ENCODE data around the gene SUCO. TPM values are rescaled to one million over a fixed set of nuclear protein-coding genes. Genes with fewer than 3 reads are reported as not detected.

Gene SUCO
- total and polyA plus RNA-seq, 2 experiments from 2014 or later: 18.0 to 49.8 TPM

DNA sequence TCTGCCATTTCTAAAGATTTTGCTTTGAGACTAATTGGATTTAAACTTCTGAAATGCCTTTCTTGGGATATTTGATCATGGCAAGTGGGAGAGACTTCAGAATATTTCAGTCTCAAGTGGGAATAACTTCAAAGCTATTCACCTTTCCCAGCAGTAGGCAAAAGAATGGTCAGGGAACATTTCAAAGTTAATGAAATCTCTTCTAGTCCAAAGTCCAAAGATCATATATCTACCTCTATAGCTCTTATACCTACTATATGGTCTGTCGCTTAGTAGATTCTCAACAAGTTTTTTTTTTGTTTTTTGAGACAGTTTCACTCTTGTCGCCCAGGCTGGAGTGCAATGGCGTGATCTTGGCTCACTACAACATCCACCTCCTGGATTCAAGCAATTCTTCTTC lies 44.6 kb upstream of the SUCO start:
- ATAC-seq (no peak), DNase-seq (ENCODE audit: low spot score) (no peak)
- Histone ChIP-seq H3K9me2 (ENCODE audit: insufficient read depth) (no peaks in the 10 kb centered on the region), H2AFZ (0 out of 2 replicates have a peak overlapping the region, but pooled peaks have one; percentile 28), H3K27me3 (ENCODE audit: insufficient read depth) (no peaks in the 10 kb centered on the region), H3K36me3 (ENCODE audit: insufficient read depth) (no peaks in the 10 kb centered on the region), H3K27ac (ENCODE audit: low read depth) (no peak overlapping the region), H4K20me1 (replicated peaks; ENCODE audit: insufficient read depth) (no peaks in the 10 kb centered on the region), H3K4me2 (no peak overlapping the region), H3F3A (replicated peaks; ENCODE audit: low read depth) (no peaks in the 10 kb centered on the region), H3K79me2 (replicated peaks; ENCODE audit: insufficient read depth) (no peaks in the 10 kb centered on the region), H3K4me3 (no peak overlapping the region), H3K4me1 (ENCODE audit: insufficient read depth) (no peaks in the 10 kb centered on the region)
- no peaks in the 10 kb centered on the region for H3K36me3 Mint-ChIP-seq (ENCODE audit: low read depth)
- no peaks in the 10 kb centered on the region for H3K27me3 Mint-ChIP-seq (ENCODE audit: insufficient read depth, low read depth, poor library complexity)
- H3K4me3 Mint-ChIP-seq: no peak overlapping the region
- no peak overlapping the region for H3K27ac Mint-ChIP-seq
- H3K4me1 Mint-ChIP-seq: peaks cover 5% of the 10 kb centered on the region
- no peaks in the 10 kb centered on the region for H3K9me3 Mint-ChIP-seq
- TF ChIP-seq EZH2 (IDR thresholded peaks at IDR 0.05; ENCODE audit: low read depth, unreplicated experiment) (no peak), POLR2AphosphoS5 (IDR thresholded peaks at IDR 0.05; ENCODE audit: low read depth) (no peak), ZNF331 (CRISPR knock-in tag; IDR thresholded peaks at IDR 0.05; ENCODE audit: low read depth) (no peak), ZNF114 (CRISPR knock-in tag; IDR thresholded peaks at IDR 0.05) (no peak), JUNB (IDR thresholded peaks at IDR 0.05; ENCODE audit: unreplicated experiment) (no peak), EZH2phosphoT487 (IDR thresholded peaks at IDR 0.05; ENCODE audit: unreplicated experiment) (no peak), STAT1 (IDR thresholded peaks at IDR 0.05; ENCODE audit: unreplicated experiment) (no peak), NANOG (IDR thresholded peaks at IDR 0.05; ENCODE audit: borderline replicate concordance) (no peak), CREB1 (CRISPR knock-in tag; IDR thresholded peaks at IDR 0.05; ENCODE audit: low read depth) (no peak)
- TF ChIP-seq, protein P1, sequence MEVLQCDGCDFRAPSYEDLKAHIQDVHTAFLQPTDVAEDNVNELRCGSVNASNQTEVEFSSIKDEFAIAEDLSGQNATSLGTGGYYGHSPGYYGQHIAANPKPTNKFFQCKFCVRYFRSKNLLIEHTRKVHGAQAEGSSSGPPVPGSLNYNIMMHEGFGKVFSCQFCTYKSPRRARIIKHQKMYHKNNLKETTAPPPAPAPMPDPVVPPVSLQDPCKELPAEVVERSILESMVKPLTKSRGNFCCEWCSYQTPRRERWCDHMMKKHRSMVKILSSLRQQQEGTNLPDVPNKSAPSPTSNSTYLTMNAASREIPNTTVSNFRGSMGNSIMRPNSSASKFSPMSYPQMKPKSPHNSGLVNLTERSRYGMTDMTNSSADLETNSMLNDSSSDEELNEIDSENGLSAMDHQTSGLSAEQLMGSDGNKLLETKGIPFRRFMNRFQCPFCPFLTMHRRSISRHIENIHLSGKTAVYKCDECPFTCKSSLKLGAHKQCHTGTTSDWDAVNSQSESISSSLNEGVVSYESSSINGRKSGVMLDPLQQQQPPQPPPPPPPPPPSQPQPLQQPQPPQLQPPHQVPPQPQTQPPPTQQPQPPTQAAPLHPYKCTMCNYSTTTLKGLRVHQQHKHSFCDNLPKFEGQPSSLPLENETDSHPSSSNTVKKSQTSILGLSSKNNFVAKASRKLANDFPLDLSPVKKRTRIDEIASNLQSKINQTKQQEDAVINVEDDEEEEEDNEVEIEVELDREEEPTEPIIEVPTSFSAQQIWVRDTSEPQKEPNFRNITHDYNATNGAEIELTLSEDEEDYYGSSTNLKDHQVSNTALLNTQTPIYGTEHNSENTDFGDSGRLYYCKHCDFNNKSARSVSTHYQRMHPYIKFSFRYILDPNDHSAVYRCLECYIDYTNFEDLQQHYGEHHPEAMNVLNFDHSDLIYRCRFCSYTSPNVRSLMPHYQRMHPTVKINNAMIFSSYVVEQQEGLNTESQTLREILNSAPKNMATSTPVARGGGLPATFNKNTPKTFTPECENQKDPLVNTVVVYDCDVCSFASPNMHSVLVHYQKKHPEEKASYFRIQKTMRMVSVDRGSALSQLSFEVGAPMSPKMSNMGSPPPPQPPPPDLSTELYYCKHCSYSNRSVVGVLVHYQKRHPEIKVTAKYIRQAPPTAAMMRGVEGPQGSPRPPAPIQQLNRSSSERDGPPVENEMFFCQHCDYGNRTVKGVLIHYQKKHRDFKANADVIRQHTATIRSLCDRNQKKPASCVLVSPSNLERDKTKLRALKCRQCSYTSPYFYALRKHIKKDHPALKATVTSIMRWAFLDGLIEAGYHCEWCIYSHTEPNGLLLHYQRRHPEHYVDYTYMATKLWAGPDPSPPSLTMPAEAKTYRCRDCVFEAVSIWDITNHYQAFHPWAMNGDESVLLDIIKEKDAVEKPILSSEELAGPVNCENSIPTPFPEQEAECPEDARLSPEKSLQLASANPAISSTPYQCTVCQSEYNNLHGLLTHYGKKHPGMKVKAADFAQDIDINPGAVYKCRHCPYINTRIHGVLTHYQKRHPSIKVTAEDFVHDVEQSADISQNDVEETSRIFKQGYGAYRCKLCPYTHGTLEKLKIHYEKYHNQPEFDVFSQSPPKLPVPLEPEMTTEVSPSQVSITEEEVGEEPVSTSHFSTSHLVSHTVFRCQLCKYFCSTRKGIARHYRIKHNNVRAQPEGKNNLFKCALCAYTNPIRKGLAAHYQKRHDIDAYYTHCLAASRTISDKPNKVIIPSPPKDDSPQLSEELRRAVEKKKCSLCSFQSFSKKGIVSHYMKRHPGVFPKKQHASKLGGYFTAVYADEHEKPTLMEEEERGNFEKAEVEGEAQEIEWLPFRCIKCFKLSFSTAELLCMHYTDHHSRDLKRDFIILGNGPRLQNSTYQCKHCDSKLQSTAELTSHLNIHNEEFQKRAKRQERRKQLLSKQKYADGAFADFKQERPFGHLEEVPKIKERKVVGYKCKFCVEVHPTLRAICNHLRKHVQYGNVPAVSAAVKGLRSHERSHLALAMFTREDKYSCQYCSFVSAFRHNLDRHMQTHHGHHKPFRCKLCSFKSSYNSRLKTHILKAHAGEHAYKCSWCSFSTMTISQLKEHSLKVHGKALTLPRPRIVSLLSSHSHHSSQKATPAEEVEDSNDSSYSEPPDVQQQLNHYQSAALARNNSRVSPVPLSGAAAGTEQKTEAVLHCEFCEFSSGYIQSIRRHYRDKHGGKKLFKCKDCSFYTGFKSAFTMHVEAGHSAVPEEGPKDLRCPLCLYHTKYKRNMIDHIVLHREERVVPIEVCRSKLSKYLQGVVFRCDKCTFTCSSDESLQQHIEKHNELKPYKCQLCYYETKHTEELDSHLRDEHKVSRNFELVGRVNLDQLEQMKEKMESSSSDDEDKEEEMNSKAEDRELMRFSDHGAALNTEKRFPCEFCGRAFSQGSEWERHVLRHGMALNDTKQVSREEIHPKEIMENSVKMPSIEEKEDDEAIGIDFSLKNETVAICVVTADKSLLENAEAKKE (CRISPR knock-in tag; IDR thresholded peaks at IDR 0.05): no peak
- TF ChIP-seq, protein P2, sequence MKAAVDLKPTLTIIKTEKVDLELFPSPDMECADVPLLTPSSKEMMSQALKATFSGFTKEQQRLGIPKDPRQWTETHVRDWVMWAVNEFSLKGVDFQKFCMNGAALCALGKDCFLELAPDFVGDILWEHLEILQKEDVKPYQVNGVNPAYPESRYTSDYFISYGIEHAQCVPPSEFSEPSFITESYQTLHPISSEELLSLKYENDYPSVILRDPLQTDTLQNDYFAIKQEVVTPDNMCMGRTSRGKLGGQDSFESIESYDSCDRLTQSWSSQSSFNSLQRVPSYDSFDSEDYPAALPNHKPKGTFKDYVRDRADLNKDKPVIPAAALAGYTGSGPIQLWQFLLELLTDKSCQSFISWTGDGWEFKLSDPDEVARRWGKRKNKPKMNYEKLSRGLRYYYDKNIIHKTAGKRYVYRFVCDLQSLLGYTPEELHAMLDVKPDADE (IDR thresholded peaks at IDR 0.05): no peak
- TF ChIP-seq, protein P3, sequence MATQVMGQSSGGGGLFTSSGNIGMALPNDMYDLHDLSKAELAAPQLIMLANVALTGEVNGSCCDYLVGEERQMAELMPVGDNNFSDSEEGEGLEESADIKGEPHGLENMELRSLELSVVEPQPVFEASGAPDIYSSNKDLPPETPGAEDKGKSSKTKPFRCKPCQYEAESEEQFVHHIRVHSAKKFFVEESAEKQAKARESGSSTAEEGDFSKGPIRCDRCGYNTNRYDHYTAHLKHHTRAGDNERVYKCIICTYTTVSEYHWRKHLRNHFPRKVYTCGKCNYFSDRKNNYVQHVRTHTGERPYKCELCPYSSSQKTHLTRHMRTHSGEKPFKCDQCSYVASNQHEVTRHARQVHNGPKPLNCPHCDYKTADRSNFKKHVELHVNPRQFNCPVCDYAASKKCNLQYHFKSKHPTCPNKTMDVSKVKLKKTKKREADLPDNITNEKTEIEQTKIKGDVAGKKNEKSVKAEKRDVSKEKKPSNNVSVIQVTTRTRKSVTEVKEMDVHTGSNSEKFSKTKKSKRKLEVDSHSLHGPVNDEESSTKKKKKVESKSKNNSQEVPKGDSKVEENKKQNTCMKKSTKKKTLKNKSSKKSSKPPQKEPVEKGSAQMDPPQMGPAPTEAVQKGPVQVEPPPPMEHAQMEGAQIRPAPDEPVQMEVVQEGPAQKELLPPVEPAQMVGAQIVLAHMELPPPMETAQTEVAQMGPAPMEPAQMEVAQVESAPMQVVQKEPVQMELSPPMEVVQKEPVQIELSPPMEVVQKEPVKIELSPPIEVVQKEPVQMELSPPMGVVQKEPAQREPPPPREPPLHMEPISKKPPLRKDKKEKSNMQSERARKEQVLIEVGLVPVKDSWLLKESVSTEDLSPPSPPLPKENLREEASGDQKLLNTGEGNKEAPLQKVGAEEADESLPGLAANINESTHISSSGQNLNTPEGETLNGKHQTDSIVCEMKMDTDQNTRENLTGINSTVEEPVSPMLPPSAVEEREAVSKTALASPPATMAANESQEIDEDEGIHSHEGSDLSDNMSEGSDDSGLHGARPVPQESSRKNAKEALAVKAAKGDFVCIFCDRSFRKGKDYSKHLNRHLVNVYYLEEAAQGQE (IDR thresholded peaks at IDR 0.05; ENCODE audit: unreplicated experiment): no peak
- TF ChIP-seq, protein P4, sequence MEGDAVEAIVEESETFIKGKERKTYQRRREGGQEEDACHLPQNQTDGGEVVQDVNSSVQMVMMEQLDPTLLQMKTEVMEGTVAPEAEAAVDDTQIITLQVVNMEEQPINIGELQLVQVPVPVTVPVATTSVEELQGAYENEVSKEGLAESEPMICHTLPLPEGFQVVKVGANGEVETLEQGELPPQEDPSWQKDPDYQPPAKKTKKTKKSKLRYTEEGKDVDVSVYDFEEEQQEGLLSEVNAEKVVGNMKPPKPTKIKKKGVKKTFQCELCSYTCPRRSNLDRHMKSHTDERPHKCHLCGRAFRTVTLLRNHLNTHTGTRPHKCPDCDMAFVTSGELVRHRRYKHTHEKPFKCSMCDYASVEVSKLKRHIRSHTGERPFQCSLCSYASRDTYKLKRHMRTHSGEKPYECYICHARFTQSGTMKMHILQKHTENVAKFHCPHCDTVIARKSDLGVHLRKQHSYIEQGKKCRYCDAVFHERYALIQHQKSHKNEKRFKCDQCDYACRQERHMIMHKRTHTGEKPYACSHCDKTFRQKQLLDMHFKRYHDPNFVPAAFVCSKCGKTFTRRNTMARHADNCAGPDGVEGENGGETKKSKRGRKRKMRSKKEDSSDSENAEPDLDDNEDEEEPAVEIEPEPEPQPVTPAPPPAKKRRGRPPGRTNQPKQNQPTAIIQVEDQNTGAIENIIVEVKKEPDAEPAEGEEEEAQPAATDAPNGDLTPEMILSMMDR (conservative IDR thresholded peaks at IDR 0.05; ENCODE audit: low read depth in 2 of 2): no peak
